Vagina (tissue), 2 donors: Measurements from ENCODE around the gene STAP2.

Source experiments
- CTCF ChIP-seq, 3 experiments: fragments of 450-650 bp in 2 of 3; fragments of 200-600 bp in 1 of 3; sonication (generic) in 1 of 3; IDR thresholded peaks; one replicate each; pipeline ENCODE4 v1.5.1; 2017 to 2019; ENCODE audit warnings: antibody characterized with exemption in 3 of 3, mild to moderate bottlenecking in 2 of 3, moderate library complexity in 2 of 3
- POLR2A ChIP-seq, 2 donors: fragments of 450-650 bp; IDR thresholded peaks; one replicate each; pipeline ENCODE4 v1.6.1; 2017; ENCODE audit warnings: antibody characterized with exemption in 2 of 2, mild to moderate bottlenecking in 2 of 2, moderate library complexity in 2 of 2
- POLR2AphosphoS5 ChIP-seq, 2 donors: sonication (generic); formaldehyde crosslinking; IDR thresholded peaks; one replicate each; pipeline ENCODE4 v1.9.0; 2017; ENCODE audit warnings: antibody characterized with exemption in 2 of 2, mild to moderate bottlenecking in 2 of 2, low read depth in 1 of 2; ENCODE audit not compliant: insufficient read depth in 1 of 2

- no peak for TF ChIP-seq CTCF (IDR thresholded peaks at IDR 0.05)
- no peak for TF ChIP-seq POLR2AphosphoS5 (IDR thresholded peaks at IDR 0.05; ENCODE audit: insufficient read depth in 1 of 2, low read depth in 1 of 2)
- TF ChIP-seq POLR2A (IDR thresholded peaks at IDR 0.05): no peak
Measured at GRCh38 chr19:4375164-4376027, 36.8 kb upstream of the STAP2 start.
